ENCODE measurements around the gene VARS2. TPM values are rescaled to one million over a fixed set of nuclear protein-coding genes. Genes with fewer than 3 reads are reported as not detected.

VARS2 gene
- total RNA-seq, 4 donors from 2014 or later = 24.2 to 40.0 (median 31.1) TPM

DNA sequence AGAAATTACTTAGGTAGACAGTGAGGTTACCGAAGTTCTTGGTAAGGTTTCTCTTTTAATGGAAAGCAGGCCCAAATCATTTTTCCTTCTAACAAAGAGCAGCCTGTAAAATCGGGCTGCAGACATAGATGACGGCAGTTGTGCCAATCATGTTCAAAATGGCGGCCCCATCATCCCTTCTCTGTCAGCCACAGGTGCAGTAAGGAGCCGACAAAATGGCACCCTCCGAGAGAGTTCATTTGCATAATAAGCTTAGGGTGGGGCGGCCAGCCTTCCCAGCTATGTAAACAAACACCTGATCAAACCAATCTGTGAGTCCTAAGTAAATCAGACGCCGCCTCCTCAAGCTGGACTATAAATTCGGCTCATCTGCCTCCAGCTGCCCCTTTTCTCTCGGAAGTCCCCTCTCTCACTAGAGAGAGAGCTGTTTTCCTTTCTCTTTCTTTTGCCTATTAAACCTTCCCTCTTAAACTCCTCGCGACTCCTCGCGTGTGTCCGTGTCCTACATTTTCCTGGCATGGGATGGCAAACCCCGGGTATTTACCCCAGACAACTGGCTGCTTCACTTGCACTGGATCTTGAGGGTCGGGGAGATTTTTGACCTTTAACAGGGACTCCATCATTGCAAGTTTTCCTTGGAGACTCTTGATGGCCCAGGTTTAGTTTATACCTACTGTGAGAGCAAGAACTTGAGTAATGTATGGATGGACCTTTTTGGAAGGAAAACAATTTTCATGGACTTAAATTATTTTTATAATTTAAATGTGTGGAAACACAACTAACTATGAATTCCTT is 38.6 kb upstream of the VARS2 start:
- TF ChIP-seq, protein P1, sequence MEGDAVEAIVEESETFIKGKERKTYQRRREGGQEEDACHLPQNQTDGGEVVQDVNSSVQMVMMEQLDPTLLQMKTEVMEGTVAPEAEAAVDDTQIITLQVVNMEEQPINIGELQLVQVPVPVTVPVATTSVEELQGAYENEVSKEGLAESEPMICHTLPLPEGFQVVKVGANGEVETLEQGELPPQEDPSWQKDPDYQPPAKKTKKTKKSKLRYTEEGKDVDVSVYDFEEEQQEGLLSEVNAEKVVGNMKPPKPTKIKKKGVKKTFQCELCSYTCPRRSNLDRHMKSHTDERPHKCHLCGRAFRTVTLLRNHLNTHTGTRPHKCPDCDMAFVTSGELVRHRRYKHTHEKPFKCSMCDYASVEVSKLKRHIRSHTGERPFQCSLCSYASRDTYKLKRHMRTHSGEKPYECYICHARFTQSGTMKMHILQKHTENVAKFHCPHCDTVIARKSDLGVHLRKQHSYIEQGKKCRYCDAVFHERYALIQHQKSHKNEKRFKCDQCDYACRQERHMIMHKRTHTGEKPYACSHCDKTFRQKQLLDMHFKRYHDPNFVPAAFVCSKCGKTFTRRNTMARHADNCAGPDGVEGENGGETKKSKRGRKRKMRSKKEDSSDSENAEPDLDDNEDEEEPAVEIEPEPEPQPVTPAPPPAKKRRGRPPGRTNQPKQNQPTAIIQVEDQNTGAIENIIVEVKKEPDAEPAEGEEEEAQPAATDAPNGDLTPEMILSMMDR (IDR thresholded peaks at IDR 0.05) = no peak
- TF ChIP-seq POLR2A (IDR thresholded peaks at IDR 0.05) = no peak
- DNase-seq = no peak
- Histone ChIP-seq H3K36me3 (no peaks in the 10 kb centered on the region), H3K4me1 (peaks cover 0 to 15% (median 0%) of the 10 kb centered on the region in 4 donors), H3K4me3 (no peak overlapping the region), H3K27me3 (no peaks in the 10 kb centered on the region), H3K27ac (peak overlapping the region in 1 of 4 donors; percentile 17), H3K9me3 (peaks cover 0 to 5% (median 0%) of the 10 kb centered on the region in 4 donors)

DNA sequence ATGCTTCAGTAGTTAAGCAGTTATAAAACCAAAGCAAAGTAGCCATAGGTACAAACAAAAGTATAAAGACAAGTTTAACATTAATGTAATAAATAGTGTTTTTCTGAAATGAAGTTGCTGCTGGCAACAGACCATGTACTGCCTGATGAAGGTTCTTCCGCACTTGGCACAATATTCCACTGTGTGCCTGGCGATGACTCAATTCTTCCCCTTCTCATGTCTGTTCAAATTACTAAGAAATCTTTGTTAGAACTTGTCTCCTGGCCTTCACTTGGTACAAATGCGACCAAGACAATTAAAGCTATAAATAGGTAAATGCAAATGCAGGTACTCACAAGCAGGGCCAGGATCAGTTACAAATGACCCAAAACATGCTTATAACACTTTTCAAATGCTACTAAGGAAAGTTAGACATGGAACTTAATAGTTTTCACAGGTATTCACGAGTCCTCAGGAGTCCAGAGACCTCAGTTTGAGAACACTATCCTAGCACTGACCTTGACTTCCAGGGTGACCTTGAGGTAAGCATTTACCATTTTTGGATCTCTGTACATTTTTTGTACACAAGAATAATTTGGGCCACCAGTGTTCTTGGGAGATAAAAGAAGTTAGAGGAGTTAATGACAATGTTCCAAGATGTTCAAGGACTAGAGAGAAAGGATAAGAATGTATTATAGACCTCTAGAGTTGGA is 37.9 kb upstream of the VARS2 start:
- Histone ChIP-seq H3K4me3 (no peak overlapping the region), H3K27ac (peak overlapping the region in 1 of 4 donors; percentile 78)
- no peak for DNase-seq

GRCh38 chr6:30877419-30878262 is 36.4 kb upstream of the VARS2 start:
- H3K9me3 ChIP-seq = no peaks in the 10 kb centered on the region
- peak; percentile 91 to 96 (median 91) for DNase-seq
- TF ChIP-seq, protein P1 (IDR thresholded peaks at IDR 0.05) = peak; percentile 79 to 98 (median 94)
- TF ChIP-seq POLR2A (IDR thresholded peaks at IDR 0.05) = peak in 1 of 2 donors; percentile 20
- H3K27me3 ChIP-seq = no peaks in the 10 kb centered on the region
- H3K36me3 ChIP-seq = no peaks in the 10 kb centered on the region
- H3K4me3 ChIP-seq = peak overlapping the region in 3 of 4 donors; percentile 27 to 40 (median 36)
- peaks cover 3 to 21% (median 5%) of the 10 kb centered on the region in 4 donors for H3K4me1 ChIP-seq
- H3K27ac ChIP-seq = peak overlapping the region; percentile 31 to 78 (median 51)

More for the DNA sequence above, 37.9 kb upstream of the VARS2 start:
- Histone ChIP-seq H3K9me3 (peaks cover 0 to 5% (median 0%) of the 10 kb centered on the region in 4 donors), H3K27me3 (no peaks in the 10 kb centered on the region), H3K36me3 (no peaks in the 10 kb centered on the region), H3K4me1 (peaks cover 0 to 15% (median 0%) of the 10 kb centered on the region in 4 donors)
- no peak for TF ChIP-seq POLR2A (IDR thresholded peaks at IDR 0.05)
- TF ChIP-seq, protein P1 (IDR thresholded peaks at IDR 0.05) = no peak

DNA sequence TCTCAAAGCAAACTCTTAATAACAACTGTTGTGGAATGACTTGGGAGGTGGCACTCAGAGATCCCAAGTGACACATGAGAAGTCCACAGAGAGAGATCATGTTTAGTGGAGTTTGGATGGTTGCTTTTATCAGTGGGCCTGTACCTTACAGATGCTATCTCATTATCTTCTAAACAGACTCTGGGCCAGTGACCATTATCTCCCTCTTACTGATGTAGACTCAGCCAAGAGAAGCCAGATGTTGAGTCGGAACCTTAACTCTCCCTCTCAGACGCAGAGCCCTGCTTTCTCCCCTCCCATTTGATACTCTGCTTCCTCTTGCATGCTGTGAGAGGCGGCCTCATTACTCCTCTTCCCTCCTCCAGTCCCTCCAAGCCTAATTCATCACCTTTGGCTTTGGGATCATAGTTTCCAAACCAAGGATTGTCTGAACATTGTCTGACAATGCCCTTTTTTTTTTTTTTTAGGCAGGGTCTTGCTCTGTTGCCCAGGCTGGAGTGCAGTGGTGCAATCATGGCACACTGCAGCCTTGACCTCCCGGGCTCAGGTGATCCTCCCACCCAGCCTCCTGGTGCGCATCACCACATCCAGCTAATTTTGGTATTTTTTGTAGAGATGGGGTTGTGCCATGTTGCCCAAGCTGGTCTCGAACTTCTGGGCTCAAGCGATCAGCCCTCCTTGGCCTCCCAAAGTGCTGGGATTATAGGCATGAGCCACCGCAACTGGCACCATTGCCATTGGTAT is 34.2 kb upstream of the VARS2 start:
- TF ChIP-seq, protein P1 (IDR thresholded peaks at IDR 0.05) = no peak
- no peak for TF ChIP-seq POLR2A (IDR thresholded peaks at IDR 0.05)
- Histone ChIP-seq H3K36me3 (no peaks in the 10 kb centered on the region), H3K9me3 (no peaks in the 10 kb centered on the region), H3K4me1 (peaks cover 3 to 32% (median 12%) of the 10 kb centered on the region in 4 donors), H3K27ac (no peak overlapping the region), H3K4me3 (no peak overlapping the region), H3K27me3 (no peaks in the 10 kb centered on the region)
- DNase-seq = peak in 2 of 3 donors; percentile 13 to 25

All from Peyer's patch (tissue), 4 donors.